HL-60 (cell line): ENCODE data around the gene PLEKHG7.

ENCODE experiments used
- CTCF ChIP-seq: IDR thresholded peaks from one replicate; pipeline ENCODE4 v1.5.1; 2011; ENCODE audit warnings: low read length, control low read depth, inconsistent platforms; ENCODE audit not compliant: insufficient read depth
- GABPA ChIP-seq: IDR thresholded peaks from 2 replicates; pipeline ENCODE4 v1.6.1; 2012; ENCODE audit warnings: low read depth
- POLR2AphosphoS5 ChIP-seq: IDR thresholded peaks from 2 replicates; pipeline ENCODE4 v1.6.1; 2012; ENCODE audit warnings: low read depth
- SPI1 ChIP-seq: IDR thresholded peaks from 2 replicates; pipeline ENCODE4 v1.6.1; 2012; ENCODE audit warnings: low read depth, mild to moderate bottlenecking, borderline replicate concordance
- TF ChIP-seq, protein P1 (sequence below): IDR thresholded peaks from 2 replicates; pipeline ENCODE4 v1.6.1; 2012; ENCODE audit warnings: low read depth; ENCODE audit not compliant: insufficient replicate concordance

- TF ChIP-seq CTCF: no peak
- TF ChIP-seq SPI1: no peak
- TF ChIP-seq POLR2AphosphoS5: no peak
- TF ChIP-seq, protein P1, sequence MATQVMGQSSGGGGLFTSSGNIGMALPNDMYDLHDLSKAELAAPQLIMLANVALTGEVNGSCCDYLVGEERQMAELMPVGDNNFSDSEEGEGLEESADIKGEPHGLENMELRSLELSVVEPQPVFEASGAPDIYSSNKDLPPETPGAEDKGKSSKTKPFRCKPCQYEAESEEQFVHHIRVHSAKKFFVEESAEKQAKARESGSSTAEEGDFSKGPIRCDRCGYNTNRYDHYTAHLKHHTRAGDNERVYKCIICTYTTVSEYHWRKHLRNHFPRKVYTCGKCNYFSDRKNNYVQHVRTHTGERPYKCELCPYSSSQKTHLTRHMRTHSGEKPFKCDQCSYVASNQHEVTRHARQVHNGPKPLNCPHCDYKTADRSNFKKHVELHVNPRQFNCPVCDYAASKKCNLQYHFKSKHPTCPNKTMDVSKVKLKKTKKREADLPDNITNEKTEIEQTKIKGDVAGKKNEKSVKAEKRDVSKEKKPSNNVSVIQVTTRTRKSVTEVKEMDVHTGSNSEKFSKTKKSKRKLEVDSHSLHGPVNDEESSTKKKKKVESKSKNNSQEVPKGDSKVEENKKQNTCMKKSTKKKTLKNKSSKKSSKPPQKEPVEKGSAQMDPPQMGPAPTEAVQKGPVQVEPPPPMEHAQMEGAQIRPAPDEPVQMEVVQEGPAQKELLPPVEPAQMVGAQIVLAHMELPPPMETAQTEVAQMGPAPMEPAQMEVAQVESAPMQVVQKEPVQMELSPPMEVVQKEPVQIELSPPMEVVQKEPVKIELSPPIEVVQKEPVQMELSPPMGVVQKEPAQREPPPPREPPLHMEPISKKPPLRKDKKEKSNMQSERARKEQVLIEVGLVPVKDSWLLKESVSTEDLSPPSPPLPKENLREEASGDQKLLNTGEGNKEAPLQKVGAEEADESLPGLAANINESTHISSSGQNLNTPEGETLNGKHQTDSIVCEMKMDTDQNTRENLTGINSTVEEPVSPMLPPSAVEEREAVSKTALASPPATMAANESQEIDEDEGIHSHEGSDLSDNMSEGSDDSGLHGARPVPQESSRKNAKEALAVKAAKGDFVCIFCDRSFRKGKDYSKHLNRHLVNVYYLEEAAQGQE: no peak
- TF ChIP-seq GABPA: no peak
Measured at GRCh38 chr12:92695056-92695455, 7.7 kb upstream of the PLEKHG7 start.
